CD14-positive monocyte (primary cell): ENCODE measurements around the gene DYSF. TPM values are rescaled to one million over a fixed set of nuclear protein-coding genes. Genes with fewer than 3 reads are reported as not detected.
"Not testable (repeated sequence)": the region's sequence is repeated elsewhere in the genome, so short reads cannot be mapped to it uniquely, and the experiment has no call there.

Source experiments
- DNase-seq, 3 donors: peaks; one replicate each; pipeline ENCODE4 v3.0.0-alpha.2; 2011 to 2022
- H2AFZ ChIP-seq: 2 replicates; pipeline ENCODE4 v1.6.0; 2012; ENCODE audit warnings: mild to moderate bottlenecking, low read depth, low read length, inconsistent platforms; ENCODE audit not compliant: insufficient read depth, poor library complexity, severe bottlenecking
- H3K27ac ChIP-seq, 2 donors: 1 replicate in 1 of 2; 2 replicates in 1 of 2; pipeline ENCODE4 v1.5.1; 2012 to 2013; ENCODE audit warnings: low read length in 2 of 2, control low read depth in 1 of 2, inconsistent platforms in 1 of 2, low read depth in 1 of 2, mild to moderate bottlenecking in 1 of 2
- H3K27me3 ChIP-seq, 2 donors: one replicate each; pipeline versions ENCODE4 v1.6.0 to v1.6.1; 2011 to 2013; ENCODE audit warnings: low read length in 2 of 2; ENCODE audit not compliant: control insufficient read depth in 2 of 2, insufficient read depth in 2 of 2
- H3K36me3 ChIP-seq, 2 donors: replicated peaks in 1 of 2; 1 replicate in 1 of 2; 2 replicates in 1 of 2; pipeline versions ENCODE4 v1.5.1 to v1.6.1; 2012 to 2013; ENCODE audit warnings: low read length in 2 of 2, control low read depth in 1 of 2, inconsistent platforms in 1 of 2, mild to moderate bottlenecking in 1 of 2; ENCODE audit not compliant: insufficient read depth in 2 of 2, control insufficient read depth in 1 of 2
- H3K4me1 ChIP-seq, 2 donors: 1 replicate in 1 of 2; 2 replicates in 1 of 2; pipeline versions ENCODE4 v1.5.1 to v1.6.1; 2012 to 2013; ENCODE audit warnings: low read length in 2 of 2, control low read depth in 1 of 2, inconsistent platforms in 1 of 2, mild to moderate bottlenecking in 1 of 2, moderate library complexity in 1 of 2; ENCODE audit not compliant: insufficient read depth in 2 of 2, control insufficient read depth in 1 of 2
- H3K4me2 ChIP-seq: replicated peaks from 2 replicates; pipeline ENCODE3; 2012; ENCODE audit warnings: low read length, moderate library complexity, mild to moderate bottlenecking; ENCODE audit not compliant: poor library complexity, severe bottlenecking; ENCODE audit errors: extremely low read depth
- H3K4me3 ChIP-seq, 3 experiments: fragments of 200-600 bp in 1 of 3; sonication (generic) in 1 of 3; replicated peaks in 1 of 3; 1 replicate in 2 of 3; 2 replicates in 1 of 3; pipeline ENCODE4 v1.5.1; 2011 to 2013; ENCODE audit warnings: low read length in 3 of 3, mild to moderate bottlenecking in 3 of 3, control low read depth in 2 of 3, low read depth in 2 of 3, inconsistent platforms in 1 of 3, moderate library complexity in 1 of 3
- H3K79me2 ChIP-seq: 2 replicates; pipeline ENCODE4 v1.6.0; 2012; ENCODE audit warnings: mild to moderate bottlenecking, control low read depth, inconsistent platforms, low read length, moderate library complexity; ENCODE audit not compliant: insufficient read depth
- H3K9ac ChIP-seq: 2 replicates; pipeline ENCODE4 v1.6.0; 2017; ENCODE audit warnings: low read length, mild to moderate bottlenecking; ENCODE audit not compliant: insufficient read depth, poor library complexity, severe bottlenecking
- H3K9me3 ChIP-seq, 2 donors: replicated peaks in 1 of 2; 1 replicate in 1 of 2; 2 replicates in 1 of 2; pipeline versions ENCODE4 v1.5.1 to v1.6.1; 2012 to 2013; ENCODE audit warnings: low read length in 2 of 2, control low read depth in 1 of 2; ENCODE audit not compliant: control insufficient read depth in 1 of 2, insufficient read depth in 1 of 2
- H4K20me1 ChIP-seq: 2 replicates; pipeline ENCODE4 v1.6.0; 2012; ENCODE audit warnings: mild to moderate bottlenecking, low read length, control low read depth, moderate library complexity; ENCODE audit not compliant: insufficient read depth
- H3K27ac Mint-ChIP-seq, 7 donors: one replicate each; pipeline ENCODE4 v1.8.0; 2020; ENCODE audit warnings: mild to moderate bottlenecking in 7 of 7, mixed read lengths in 7 of 7, moderate library complexity in 6 of 7, inconsistent platforms in 2 of 7
- H3K27me3 Mint-ChIP-seq, 3 donors: one replicate each; pipeline ENCODE4 v1.8.0; 2021 to 2022; ENCODE audit warnings: low read depth in 3 of 3, mild to moderate bottlenecking in 3 of 3, mixed read lengths in 3 of 3, moderate library complexity in 3 of 3, inconsistent platforms in 1 of 3
- H3K36me3 Mint-ChIP-seq, 2 donors: one replicate each; pipeline ENCODE4 v1.8.0; 2020; ENCODE audit warnings: mixed read lengths in 2 of 2, inconsistent platforms in 1 of 2, mild to moderate bottlenecking in 1 of 2
- H3K4me1 Mint-ChIP-seq: one replicate; pipeline ENCODE4 v1.8.0; 2020; ENCODE audit warnings: mild to moderate bottlenecking, mixed read lengths
- H3K4me3 Mint-ChIP-seq, 2 donors: one replicate each; pipeline ENCODE4 v1.8.0; 2020; ENCODE audit warnings: mild to moderate bottlenecking in 2 of 2, mixed read lengths in 2 of 2, moderate library complexity in 1 of 2
- H3K9me3 Mint-ChIP-seq, 7 donors: one replicate each; pipeline ENCODE4 v1.8.0; 2020 to 2022; ENCODE audit warnings: mixed read lengths in 7 of 7, mild to moderate bottlenecking in 6 of 7, moderate library complexity in 6 of 7, inconsistent platforms in 2 of 7
- CTCF ChIP-seq: fragments of 200-600 bp; IDR thresholded peaks from one replicate; pipeline ENCODE4 v1.8.0; 2022; ENCODE audit warnings: antibody characterized with exemption, mild to moderate bottlenecking
- WGBS: methylation state at CpG from one replicate; pipeline ENCODE4 v1.1.5; 2013; ENCODE audit warnings: missing lambda C conversion rate; ENCODE audit not compliant: insufficient coverage; 5-methylcytosine and 5-hydroxymethylcytosine counted together
- intact Hi-C, 2 donors: fragments of 100-400 bp; cut with micrococcal nuclease; formaldehyde crosslinking; loops; one replicate each; pipeline versions ENCODE4 v1.15.0 to v1.15.1; 2023
- polyA plus RNA-seq, 3 donors: library from polyadenylated mRNA; depleted of rRNA in 1 of 3; unstranded in 2 of 3; stranded (reverse) in 1 of 3; fragments of 300-500 nt in 2 of 3; fragments of >200 nt in 1 of 3; fragmentation: Illumina TruSeq in 2 of 3; gene quantifications; 1 replicate in 2 of 3; 2 replicates in 1 of 3; pipeline ENCODE4 v1.2.3, GENCODE V29; 2012 to 2021

Gene DYSF
- polyA plus RNA-seq, 3 donors: 16.1 to 72.5 (median 31.2) TPM

GRCh38 chr2:71655498-71655897 lies 202.1 kb downstream of the DYSF start:
- Histone ChIP-seq H3K79me2 (no peaks in the 10 kb centered on the region), H3K9ac (no peak overlapping the region), H3K9me3 (peaks cover 21% of the 10 kb centered on the region in 2 donors), H2AFZ (no peak overlapping the region), H3K4me2 (no peak overlapping the region), H3K27me3 (no peaks in the 10 kb centered on the region), H3K36me3 (peaks cover 29 to 84% of the 10 kb centered on the region in 2 donors), H3K27ac (no peak overlapping the region), H3K4me3 (no peak overlapping the region), H3K4me1 (no peaks in the 10 kb centered on the region), H4K20me1 (peaks cover 10% of the 10 kb centered on the region)
- DNase-seq: no peak
- no peaks in the 10 kb centered on the region for H3K4me1 Mint-ChIP-seq
- WGBS: 100% methylated on average over 2 of the region's 2 CpGs
- H3K4me3 Mint-ChIP-seq: no peak overlapping the region
- peaks cover 21 to 29% (median 28%) of the 10 kb centered on the region in 7 donors for H3K9me3 Mint-ChIP-seq
- H3K27ac Mint-ChIP-seq: no peak overlapping the region
- no peak for TF ChIP-seq CTCF
- H3K36me3 Mint-ChIP-seq: peaks cover 66 to 67% of the 10 kb centered on the region in 2 donors
- peaks cover 0 to under 1% (median 0%) of the 10 kb centered on the region in 3 donors for H3K27me3 Mint-ChIP-seq
- intact Hi-C loops: no loop called here

- H3K27me3 Mint-ChIP-seq, intact Hi-C loops, H3K9ac ChIP-seq, H2AFZ ChIP-seq, DNase-seq, H3K27ac ChIP-seq, H3K4me3 ChIP-seq, H3K4me3 Mint-ChIP-seq, H3K27me3 ChIP-seq, H3K27ac Mint-ChIP-seq, H3K4me2 ChIP-seq, H3K79me2 ChIP-seq, H3K4me1 ChIP-seq, H3K4me1 Mint-ChIP-seq: not testable (repeated sequence)
- peaks cover 52 to 61% of the 10 kb centered on the region in 2 donors for H3K36me3 Mint-ChIP-seq
- peaks cover 21 to 31% (median 29%) of the 10 kb centered on the region in 7 donors for H3K9me3 Mint-ChIP-seq
- Histone ChIP-seq H4K20me1 (peaks cover 19% of the 10 kb centered on the region), H3K9me3 (peaks cover 21% of the 10 kb centered on the region in 2 donors), H3K36me3 (peaks cover 31 to 87% of the 10 kb centered on the region in 2 donors)
- 61% methylated on average over 2 of the region's 2 CpGs for WGBS
These were observed 204.9 kb downstream of the DYSF start for GRCh38 chr2:71658256-71658655.
